Activated naive CD4-positive, alpha-beta T cell treated with anti-CD3 and anti-CD28 coated beads, Interleukin-2, amount 50 U/mL, for 16 hours (primary cell): Measurements from ENCODE around the gene PLPPR1.
"Not testable (repeated sequence)": the region's sequence is repeated elsewhere in the genome, so short reads cannot be mapped to it uniquely, and the experiment has no call there.

Experiments used
- DNase-seq: peaks from one replicate; pipeline ENCODE4 v3.0.0-alpha.2; 2020

PLPPR1 gene

GRCh38 chr9:101311191-101311590 lies 282.7 kb downstream of the PLPPR1 start:
- DNase-seq = no peak

- no peak for DNase-seq
Observed at GRCh38 chr9:101311758-101312420, 283.4 kb downstream of the PLPPR1 start.

DNA sequence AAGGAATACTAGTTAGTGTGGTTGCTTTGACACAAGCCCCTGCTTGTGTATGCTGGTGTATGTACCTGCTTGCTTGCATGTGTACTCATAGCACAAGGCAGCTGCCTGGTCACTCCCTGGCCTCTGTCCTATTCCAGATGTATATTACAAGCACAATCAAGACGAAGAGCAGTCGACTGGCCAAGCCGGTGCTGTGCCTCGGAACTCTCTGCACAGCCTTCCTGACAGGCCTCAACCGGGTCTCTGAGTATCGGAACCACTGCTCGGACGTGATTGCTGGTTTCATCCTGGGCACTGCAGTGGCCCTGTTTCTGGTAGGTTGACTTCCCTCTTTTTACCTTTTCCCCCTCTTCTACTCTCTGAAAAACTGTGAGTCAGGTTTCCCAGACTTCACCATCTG lies 284.1 kb downstream of the PLPPR1 start:
- no peak for DNase-seq

GRCh38 chr9:101315112-101315450 lies 286.6 kb downstream of the PLPPR1 start:
- no peak for DNase-seq

- no peak for DNase-seq
Observed at GRCh38 chr9:101317735-101318134, 289.2 kb downstream of the PLPPR1 start.

DNA sequence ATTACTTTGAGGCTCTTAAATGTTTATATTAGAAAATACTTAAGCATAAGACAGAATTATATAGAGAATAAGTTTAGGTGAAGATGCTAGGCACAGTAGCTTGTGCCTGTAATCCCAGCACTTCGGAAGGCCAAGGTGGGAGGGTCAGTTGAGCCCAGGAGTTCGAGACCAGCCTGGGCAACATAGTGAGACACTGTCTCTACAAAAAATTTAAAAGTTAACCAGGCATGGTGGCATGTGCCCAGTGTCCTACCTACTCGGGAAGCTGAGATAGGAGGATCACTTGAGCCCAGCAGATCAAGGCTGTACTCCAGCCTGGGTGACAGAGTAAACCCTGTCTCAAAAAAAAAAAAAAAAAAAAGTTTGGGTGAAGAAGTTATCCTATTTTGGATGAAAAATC lies 294.6 kb downstream of the PLPPR1 start:
- no peak for DNase-seq

GRCh38 chr9:101324245-101324804 lies 295.8 kb downstream of the PLPPR1 start:
- DNase-seq = no peak

DNA sequence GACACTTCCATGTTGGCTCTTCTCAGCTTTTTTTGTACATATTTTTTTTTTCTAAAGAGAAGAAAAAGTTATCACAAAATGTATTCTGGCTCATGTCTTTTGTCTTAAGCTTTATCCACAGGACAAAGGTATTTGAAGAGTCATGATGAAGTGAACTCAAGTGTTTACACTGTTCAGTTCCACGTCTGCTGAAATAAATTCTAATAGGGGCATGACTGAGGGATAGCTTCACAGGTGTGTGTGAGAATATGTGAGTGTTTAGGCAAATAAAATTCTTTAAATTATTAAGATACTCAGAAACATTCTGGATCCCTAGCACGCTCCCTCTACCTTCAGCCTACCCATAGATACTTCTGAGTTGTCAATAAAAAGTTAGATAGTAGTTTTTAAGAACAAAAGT lies 296.5 kb downstream of the PLPPR1 start:
- no peak for DNase-seq

- DNase-seq = no peak
Observed at GRCh38 chr9:101326035-101326434, 297.5 kb downstream of the PLPPR1 start.

GRCh38 chr9:101326501-101326900 lies 298.0 kb downstream of the PLPPR1 start:
- no peak for DNase-seq

- not testable (repeated sequence) for DNase-seq
Observed at GRCh38 chr9:101327422-101327909, 298.9 kb downstream of the PLPPR1 start.

DNA sequence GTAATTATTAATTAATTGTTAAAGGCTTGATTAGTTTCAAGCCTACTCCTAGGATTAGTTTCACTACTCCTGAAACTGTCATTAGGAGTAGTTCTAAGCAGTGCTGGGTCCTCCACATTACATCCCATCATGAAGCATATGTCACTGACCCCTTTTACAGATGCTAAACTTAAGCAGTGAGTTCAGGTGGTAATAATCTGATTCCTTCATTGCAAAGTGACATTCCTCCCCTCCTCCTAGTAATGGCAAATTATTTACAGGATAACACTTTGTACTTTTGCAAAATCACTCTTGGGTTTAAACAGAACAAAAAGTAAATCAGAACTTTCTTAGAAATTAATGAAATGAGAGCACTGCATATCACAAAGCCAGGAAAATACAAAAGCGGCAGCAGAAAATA lies 303.8 kb downstream of the PLPPR1 start:
- DNase-seq = no peak

DNA sequence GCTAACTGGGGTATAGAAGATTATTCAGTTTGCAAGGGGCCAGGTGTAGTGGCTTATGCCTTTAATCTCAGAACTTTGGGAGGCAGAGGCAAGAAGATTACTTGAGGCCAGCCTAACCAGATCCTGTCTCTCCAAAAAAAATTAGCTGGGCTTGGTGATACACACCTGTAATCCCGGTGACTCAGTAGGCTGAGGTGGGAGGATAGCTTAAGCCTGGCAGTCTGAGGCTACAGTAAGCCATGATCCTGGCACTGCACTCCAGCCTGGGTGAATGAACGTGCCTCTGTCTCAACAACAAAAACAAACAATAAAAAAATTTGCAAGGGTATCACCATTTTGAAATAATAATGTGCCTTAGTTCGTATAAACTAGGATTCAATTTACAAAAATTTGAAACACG lies 305.0 kb downstream of the PLPPR1 start:
- no peak for DNase-seq

DNA sequence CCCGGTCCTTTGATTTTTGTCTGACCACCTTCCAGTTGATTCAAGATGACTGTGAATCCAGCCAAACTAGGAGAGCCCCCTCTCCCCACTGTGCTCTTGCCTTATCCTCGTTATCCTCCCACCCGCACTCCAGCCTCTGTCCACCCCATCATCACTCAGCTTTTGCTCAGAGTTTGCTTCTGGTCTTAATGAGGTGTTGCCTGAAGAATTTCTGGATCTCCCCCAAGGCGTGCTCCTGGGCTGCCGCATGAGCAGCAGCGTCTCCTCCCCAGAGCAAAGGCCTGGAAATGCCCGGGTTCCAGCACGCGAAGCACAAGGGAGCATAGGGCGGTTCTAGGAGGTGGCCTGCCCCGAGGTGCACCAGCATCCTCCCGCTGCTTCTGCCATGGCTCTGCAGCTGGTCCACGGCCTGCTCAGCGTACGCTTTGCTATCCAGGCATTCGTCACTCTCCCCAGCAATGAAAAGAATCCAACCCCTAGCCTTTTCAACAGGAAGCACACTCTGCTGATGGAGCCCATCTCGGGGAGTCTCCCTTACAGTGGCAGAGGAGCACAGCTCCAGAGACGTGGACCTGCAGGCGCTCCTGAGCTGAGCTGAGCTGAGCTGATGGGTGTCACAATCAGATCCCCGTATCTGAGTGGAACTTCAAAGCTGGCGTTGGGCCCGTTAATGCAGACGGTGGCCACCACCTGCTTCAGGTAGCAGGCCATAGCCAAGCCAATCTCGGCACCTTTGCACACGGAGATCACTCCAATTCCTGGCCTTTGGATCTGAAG lies 305.6 kb downstream of the PLPPR1 start:
- no peak for DNase-seq

DNA sequence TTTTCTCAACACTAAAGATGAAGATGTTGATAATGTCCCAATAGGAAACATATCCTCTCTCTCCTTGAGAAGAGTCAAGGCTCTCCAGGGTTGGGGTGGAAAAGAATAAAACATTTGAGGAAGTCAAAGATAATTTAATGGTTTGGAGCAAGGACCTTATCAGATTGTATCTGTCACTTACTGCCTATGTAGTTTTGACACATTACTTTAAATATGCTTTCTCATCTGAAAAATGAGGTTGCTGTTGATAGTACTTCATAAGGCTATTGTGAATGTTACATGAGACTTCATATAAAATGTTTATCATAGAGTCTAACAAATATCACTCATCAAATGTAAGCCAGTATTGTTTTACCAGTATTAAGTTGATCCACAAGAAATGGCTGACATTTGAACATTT lies 307.6 kb downstream of the PLPPR1 start:
- DNase-seq = no peak

GRCh38 chr9:101337237-101337636 lies 308.7 kb downstream of the PLPPR1 start:
- DNase-seq = no peak

DNA sequence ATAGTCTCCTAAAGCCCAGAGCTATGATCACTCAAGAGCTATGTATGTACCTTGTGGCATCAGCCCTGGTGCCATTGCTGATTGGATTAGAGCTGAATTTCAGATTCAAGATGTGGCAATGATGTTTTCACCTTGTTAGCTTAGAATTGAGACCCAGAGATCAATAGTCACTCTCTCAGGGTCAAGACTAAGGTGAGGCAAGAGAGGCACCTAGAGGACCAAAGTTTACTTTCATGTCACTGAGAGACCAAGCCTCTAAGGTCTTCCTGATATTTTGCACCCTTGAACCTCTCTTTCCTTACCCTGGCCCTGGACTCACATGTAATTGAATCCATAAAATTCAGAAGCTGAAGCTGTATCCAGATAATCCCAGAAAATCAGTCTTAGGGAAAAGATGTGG lies 313.4 kb downstream of the PLPPR1 start:
- no peak for DNase-seq

- DNase-seq = no peak
Observed at GRCh38 chr9:101342595-101342994, 314.1 kb downstream of the PLPPR1 start.

- DNase-seq = no peak
Observed at GRCh38 chr9:101350285-101350684, 321.8 kb downstream of the PLPPR1 start.

- no peak for DNase-seq
Observed at GRCh38 chr9:101352892-101353463, 324.5 kb downstream of the PLPPR1 start.

DNA sequence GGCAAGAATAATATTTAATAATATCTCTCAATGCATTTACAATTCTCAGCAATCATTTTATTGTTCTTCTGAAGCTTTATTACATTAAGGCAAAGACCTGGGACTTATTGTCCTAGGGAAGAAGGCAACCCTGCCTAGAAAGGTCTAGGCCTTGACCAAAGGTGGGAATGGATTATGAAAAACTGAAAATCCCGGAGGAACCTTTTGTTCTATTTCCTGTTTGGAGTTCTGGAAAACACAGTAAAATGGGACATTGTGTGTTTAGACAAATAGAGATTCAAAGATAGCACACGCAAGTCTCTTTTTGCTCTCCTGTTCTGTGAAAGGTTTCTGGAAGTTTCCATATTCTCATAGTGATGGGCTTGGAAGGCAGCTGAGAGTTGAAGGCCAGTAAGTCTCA lies 325.2 kb downstream of the PLPPR1 start:
- no peak for DNase-seq

DNA sequence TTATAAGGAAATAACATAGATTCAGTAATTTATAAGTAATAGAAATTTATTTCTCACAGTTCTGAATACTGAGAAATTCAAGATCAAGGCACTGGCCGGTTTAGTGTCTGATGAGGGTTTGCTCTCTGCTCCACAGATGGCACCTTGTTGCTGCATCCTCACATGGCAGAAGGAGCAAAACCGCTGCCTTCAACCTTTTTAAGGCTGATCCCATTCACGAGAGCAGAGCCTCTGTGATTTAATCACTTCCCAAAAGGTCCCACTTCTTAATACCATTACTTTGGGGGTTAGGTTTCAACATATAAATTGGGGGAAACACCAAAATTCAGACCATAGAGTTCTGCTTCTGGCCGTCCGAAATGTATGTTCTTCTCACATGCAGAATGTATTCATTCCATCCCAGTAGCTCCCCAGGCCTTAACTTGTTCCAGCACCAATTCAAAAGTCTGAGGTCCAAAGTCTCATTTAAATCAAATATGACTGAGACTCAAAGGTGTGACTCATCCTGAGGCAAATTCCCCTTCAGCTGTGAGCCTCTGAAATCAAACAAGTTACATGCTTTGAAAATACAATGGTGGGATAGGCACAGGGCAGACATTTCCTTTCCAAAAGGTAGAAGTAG lies 325.7 kb downstream of the PLPPR1 start:
- DNase-seq = no peak
